GM15510 (cell line): Measurements from ENCODE around the gene FER.

Experiments
- POLR2A ChIP-seq: IDR thresholded peaks from 3 replicates; pipeline ENCODE4 v1.6.1; 2011; ENCODE audit warnings: borderline replicate concordance; ENCODE audit not compliant: insufficient read length; ENCODE audit errors: extremely low read depth

Gene FER

GRCh38 chr5:108739376-108739775 lies 8.3 kb upstream of the FER start:
- no peak for TF ChIP-seq POLR2A

GRCh38 chr5:108739906-108740305 lies 7.8 kb upstream of the FER start:
- TF ChIP-seq POLR2A = no peak

GRCh38 chr5:108743319-108743718 lies 4.4 kb upstream of the FER start:
- no peak for TF ChIP-seq POLR2A

- no peak for TF ChIP-seq POLR2A
Observed at GRCh38 chr5:108743846-108744245, 3.9 kb upstream of the FER start.

GRCh38 chr5:108747111-108747773 lies 455 bp upstream of the FER start:
- TF ChIP-seq POLR2A = no peak

GRCh38 chr5:108748401-108749127 lies 867 bp downstream of the FER start:
- peak; percentile 98 for TF ChIP-seq POLR2A

GRCh38 chr5:108749128-108749861 lies 1.6 kb downstream of the FER start:
- TF ChIP-seq POLR2A = no peak

GRCh38 chr5:108753331-108753730 lies 5.6 kb downstream of the FER start:
- no peak for TF ChIP-seq POLR2A

GRCh38 chr5:108753877-108754276 lies 6.2 kb downstream of the FER start:
- TF ChIP-seq POLR2A = no peak

GRCh38 chr5:108760512-108760911 lies 12.8 kb downstream of the FER start:
- TF ChIP-seq POLR2A = no peak

- no peak for TF ChIP-seq POLR2A
Observed at GRCh38 chr5:108762660-108763059, 15.0 kb downstream of the FER start.

GRCh38 chr5:108763222-108763916 lies 15.7 kb downstream of the FER start:
- TF ChIP-seq POLR2A = no peak

- TF ChIP-seq POLR2A = no peak
Observed at GRCh38 chr5:108765647-108766046, 17.9 kb downstream of the FER start.

GRCh38 chr5:108769352-108769751 lies 21.7 kb downstream of the FER start:
- TF ChIP-seq POLR2A = no peak

- TF ChIP-seq POLR2A = no peak
Observed at GRCh38 chr5:108772626-108773025, 24.9 kb downstream of the FER start.

GRCh38 chr5:108773330-108773729 lies 25.6 kb downstream of the FER start:
- TF ChIP-seq POLR2A = no peak
